NK-92 (cell line): ENCODE measurements around the gene SLC22A5.

ENCODE experiments used
- DNase-seq: peaks from one replicate; lab custom pipeline; 2025; ENCODE audit not compliant: unreplicated experiment; lab: John Stamatoyannopoulos, UW

SLC22A5 gene

DNA sequence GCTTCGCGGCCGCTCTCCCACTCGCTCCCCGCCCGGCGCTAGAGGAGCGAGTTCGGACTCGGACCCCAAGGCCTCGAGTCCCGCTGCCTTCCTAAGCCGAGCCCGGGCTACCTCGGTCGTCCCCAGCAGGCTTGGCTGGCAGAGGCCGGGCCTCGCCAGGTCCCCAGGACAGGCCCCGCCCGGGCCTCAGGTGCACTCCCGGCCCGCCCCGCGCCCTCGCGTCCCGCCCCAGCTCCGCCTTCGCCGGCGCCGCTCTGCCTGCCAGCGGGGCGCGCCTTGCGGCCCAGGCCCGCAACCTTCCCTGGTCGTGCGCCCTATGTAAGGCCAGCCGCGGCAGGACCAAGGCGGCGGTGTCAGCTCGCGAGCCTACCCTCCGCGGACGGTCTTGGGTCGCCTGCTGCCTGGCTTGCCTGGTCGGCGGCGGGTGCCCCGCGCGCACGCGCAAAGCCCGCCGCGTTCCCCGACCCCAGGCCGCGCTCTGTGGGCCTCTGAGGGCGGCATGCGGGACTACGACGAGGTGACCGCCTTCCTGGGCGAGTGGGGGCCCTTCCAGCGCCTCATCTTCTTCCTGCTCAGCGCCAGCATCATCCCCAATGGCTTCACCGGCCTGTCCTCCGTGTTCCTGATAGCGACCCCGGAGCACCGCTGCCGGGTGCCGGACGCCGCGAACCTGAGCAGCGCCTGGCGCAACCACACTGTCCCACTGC, at the start of gene SLC22A5:
Gene SLC22A5 (plus strand): TSS at position 237 of the 707 bp plus-strand sequence. CDS start 263 bp downstream, at position 500.
- no peak for DNase-seq

DNA sequence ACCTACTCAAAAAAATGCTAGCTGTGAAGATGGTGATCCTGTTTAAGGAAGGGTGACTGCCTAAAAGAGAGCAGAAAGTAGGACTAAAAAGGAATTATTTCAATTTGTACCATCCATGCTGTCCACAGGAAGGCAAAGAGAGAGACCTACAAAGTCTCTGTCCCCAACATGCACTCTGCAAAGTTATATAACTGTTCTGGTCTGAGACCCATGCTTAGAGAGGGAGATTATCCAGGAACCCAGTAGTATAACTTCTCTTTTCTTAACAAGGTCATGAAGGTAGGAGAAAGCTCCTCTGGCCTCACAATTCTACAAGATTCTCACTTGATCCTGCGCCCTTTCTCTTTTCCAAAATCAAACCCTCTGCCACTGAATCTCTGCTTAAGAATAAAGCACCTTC, 49.5 kb upstream of the SLC22A5 start:
- no peak for DNase-seq

- no peak for DNase-seq
Observed at GRCh38 chr5:132321109-132321721, 48.3 kb upstream of the SLC22A5 start.

DNA sequence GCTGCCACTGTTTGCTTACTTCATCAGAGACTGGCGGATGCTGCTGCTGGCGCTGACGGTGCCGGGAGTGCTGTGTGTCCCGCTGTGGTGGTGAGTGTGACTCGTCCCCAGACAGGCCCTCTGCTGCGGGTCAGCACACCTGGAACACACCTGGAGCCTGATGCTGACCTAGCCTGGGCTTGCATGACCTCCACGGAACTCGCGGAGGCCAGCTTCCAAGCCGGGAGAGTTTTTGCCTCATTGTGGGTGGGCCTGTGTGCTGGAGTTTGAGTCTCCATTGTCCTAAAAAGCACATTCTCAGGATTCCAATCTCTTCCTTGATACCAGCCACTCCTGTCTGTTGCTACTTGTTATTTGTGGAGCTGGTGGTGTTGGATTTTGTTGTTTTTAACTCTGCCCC, 47.2 kb upstream of the SLC22A5 start:
- no peak for DNase-seq

- DNase-seq = no peak
Observed at GRCh38 chr5:132323202-132323601, 46.3 kb upstream of the SLC22A5 start.

DNA sequence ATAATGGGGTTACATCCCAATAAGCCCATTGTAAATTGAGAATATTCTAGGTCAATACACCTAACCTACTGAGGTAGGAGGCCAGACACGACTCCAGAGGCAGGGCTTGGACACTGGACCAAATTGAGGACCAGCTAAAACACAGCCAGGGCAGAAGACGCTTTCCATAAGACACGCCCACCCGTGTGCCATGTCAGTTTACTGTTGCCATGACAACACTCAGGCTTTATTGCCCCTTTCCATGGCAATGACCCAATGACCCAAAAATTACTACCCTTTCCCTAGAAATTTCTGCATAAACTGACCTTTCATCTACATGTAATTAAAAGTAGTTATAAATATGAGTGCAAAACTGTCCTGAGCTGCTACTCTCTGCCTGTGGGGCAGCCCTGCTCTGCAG, 43.8 kb upstream of the SLC22A5 start:
- no peak for DNase-seq

DNA sequence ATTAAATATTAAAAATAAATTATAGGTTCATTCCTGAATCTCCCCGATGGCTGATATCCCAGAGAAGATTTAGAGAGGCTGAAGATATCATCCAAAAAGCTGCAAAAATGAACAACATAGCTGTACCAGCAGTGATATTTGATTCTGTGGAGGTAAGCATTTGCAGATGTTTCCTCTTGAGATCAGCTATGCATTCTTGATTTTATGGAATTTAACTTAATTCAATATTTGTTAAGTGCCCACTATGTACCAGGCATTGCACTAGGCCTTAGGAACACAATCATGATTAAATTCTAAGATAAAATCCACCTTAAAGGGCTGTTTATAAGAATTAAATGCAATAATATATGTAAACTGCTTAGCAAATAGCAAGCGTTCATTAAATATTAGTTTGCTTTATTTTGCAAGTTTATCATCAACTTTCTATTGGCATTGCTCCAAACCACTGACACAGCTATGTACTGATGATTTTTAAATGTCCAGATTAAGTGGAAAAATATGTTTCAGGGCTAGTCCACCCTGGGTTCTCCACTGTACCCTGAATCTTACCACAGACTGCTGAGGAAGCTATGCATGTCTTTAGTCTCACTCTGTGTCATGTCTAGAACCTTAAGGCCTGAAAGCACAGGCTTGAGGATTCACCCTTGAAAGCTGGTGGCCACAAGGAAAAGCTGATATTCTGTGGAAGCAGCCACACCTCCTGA, 42.1 kb upstream of the SLC22A5 start:
- no peak for DNase-seq

DNA sequence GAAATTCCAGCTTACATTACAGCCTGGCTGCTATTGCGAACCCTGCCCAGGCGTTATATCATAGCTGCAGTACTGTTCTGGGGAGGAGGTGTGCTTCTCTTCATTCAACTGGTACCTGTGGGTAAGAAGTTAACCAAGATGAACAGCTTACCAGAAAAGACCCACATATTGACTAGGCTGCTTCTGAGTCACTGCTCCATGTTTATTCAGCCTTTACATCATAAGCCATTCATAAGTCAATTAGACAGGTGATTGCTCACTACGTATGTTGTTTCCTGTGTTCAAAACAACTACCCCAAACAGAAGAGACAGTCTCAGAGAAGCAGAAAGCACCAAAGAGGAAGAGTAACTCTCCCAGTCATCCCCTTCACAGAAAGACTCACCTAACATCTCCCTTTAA, 34.7 kb upstream of the SLC22A5 start:
- DNase-seq = no peak

- no peak for DNase-seq
Observed at GRCh38 chr5:132335402-132335801, 34.1 kb upstream of the SLC22A5 start.

DNA sequence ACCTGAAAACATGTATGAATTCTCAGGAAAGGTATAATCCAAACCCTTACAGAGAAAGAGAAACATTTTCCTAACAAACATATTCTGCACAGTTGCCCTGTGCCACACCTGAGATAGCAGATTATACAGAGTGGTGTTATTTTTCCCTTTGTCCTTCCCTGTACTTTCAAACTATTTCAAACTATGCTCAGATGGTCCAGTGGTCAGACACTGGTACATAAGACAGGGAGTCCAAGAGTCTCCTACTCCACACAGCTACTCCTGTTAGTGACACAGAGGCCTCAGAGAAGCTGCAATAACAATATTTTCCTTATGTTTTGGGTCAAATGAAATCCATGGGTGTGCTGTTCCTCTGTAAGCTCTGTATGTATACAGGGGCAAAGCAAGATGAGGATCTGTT, 30.0 kb upstream of the SLC22A5 start:
- no peak for DNase-seq

DNA sequence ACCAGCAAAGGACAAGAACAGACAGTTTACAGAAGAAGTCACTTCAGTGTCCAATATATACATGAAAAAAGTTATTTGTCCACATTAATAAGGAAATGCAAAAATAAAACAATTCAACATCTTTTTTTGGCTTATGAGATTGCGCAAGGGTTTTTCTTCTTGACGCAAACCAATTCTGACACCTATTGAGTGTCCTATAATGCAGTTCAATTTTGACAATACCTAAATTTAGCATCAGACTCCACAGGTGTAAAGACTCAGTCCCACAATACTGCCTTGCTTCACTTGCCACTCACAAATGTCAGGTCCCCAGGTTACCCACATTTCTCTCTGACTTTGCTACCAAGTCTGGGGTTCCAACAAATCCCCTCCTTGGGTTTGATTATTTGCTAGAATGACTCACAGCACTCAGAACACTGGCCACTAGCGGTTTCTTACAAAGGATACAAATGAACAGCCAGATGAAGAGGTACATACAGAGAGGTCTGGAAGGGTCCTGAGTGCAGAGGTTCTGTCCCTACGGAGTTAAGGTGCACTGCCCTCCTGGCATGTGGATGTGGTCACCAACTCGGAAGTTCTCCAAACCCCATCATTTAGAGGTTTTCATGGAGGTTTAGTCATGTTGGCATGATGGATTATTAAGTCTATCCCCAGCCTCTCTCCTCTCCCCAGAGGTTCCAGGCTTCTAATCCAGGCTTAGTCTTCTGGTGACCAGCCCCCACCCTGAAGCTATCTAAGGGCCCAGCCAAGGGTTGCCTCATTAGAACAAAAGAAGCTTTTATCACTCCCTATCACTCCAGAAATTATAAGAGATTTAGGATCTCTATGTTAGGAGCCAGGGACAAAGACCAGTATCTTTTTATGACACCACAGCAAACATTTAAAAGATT, 27.0 kb upstream of the SLC22A5 start:
- DNase-seq = no peak

- no peak for DNase-seq
Observed at GRCh38 chr5:132344775-132345514, 24.6 kb upstream of the SLC22A5 start.

- no peak for DNase-seq
Observed at GRCh38 chr5:132353486-132353995, 16.0 kb upstream of the SLC22A5 start.

DNA sequence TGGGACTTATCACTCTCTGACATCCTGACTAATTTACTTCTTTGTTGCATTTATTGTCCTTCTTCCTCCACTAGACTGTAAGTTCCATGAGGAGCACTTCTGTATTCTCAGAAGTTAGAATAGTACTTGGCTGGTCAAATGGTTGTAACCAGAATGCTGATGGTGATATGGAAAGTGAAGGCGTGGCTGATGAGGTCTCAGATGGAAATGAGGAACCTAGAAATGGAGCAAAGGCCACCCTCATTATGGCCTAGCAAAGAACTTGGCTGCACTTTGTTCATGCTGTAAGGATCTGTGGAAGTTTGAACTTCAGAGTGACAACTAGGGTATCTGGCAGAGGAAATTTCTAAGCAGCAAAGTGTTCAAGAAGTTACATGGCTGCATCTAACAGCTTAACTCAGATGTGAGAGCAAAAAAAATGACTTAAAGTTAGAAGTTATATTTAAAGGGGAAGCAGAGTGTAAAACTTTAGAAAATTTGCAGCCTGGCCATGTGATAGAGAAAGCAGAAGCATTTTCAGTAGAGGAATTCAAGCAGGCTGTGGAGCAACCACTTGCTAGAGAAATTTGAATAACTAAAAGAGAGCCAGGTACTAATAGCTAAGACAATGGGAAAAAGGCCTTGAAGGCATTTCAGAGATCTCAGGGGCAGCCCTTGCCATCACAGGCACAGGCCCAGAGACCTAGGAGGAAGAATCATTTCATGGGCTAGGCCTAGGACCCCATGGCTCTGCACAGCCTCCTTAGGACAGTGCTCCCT, 14.9 kb upstream of the SLC22A5 start:
- no peak for DNase-seq

GRCh38 chr5:132355140-132355765, 14.3 kb upstream of the SLC22A5 start:
- DNase-seq = no peak

DNA sequence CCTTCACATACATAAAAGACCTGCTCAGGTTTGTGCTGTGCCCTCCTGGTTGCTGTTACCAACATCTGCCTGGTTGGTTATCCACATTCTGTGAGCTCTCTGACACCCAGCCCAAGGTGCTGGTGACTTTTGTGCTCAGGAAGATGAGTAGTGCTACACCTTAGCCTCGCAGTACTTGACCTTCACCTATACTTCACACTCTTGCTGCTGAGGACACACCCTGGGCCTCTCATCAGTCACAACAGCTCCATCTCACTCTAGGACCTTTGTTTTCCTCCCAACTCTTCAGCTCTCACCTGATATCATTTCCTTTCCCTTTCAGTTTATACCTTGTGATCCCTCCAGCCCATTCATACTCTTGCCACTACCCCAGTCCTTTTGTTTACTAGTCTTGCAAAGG, 10.7 kb upstream of the SLC22A5 start:
- DNase-seq = no peak

- no peak for DNase-seq
Observed at GRCh38 chr5:132362086-132362485, 7.4 kb upstream of the SLC22A5 start.

DNA sequence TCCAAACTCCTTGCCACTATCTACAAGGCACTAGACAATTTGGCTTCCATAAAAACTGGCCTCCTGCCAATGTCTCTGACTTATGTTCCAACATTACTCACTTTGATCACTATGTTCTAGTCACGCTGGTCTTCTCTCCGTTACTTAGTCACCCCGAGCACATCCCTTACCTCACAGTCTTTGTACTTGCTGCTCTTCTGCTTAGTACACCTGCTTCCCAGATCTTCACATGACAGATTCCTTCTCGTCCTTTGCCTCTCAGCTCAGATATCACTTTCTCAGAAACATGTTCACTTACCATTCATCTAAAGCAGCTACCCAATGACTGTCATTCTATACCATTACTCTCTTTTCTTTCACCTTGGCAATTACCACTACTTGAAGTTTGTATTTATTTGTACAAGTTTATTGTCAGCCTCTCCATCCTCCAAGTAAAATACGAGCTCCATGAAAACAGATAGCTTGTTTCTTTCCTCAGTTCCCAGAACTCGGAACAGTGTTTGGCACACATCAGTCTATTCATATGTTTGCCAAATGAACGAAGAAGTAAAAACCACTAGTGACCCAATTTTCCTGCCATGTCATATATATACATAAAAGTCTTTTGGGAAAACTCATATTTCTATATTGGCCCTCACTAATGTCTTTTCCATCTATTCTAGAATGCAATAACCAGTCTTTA, 5.9 kb upstream of the SLC22A5 start:
- DNase-seq = no peak

GRCh38 chr5:132364319-132364718, 5.2 kb upstream of the SLC22A5 start:
- no peak for DNase-seq
